Adrenal gland (tissue), 12 donors: ENCODE measurements around the gene FOXJ3. TPM values are rescaled to one million over a fixed set of nuclear protein-coding genes. Genes with fewer than 3 reads are reported as not detected.

Source experiments
- DNase-seq, 7 donors: peaks; one replicate each; pipeline ENCODE4 v3.0.0-alpha.2; 2019 to 2020
- H3K27ac ChIP-seq, 5 donors: fragments of 200-600 bp; sonication (generic) in 4 of 5; 1 replicate in 3 of 5; 2 replicates in 2 of 5; pipeline versions ENCODE4 v1.5.1 to v1.8.0; 2016 to 2020; ENCODE audit warnings: mild to moderate bottlenecking in 1 of 5
- H3K27me3 ChIP-seq: fragments of 200-600 bp; 2 replicates; pipeline ENCODE4 v1.8.0; 2021
- H3K36me3 ChIP-seq, 2 donors: fragments of 200-600 bp; replicated peaks in 1 of 2; 1 replicate in 1 of 2; 2 replicates in 1 of 2; pipeline versions ENCODE4 v1.5.1 to v1.8.0; 2018 to 2022
- H3K4me1 ChIP-seq, 2 donors: fragments of 200-600 bp; replicated peaks in 1 of 2; 1 replicate in 1 of 2; 2 replicates in 1 of 2; pipeline versions ENCODE4 v1.5.1 to v1.8.0; 2018 to 2021
- H3K4me3 ChIP-seq, 4 donors: fragments of 200-600 bp; sonication (generic) in 3 of 4; one replicate each; pipeline ENCODE4 v1.5.1; 2016 to 2018
- H3K9me3 ChIP-seq, 3 donors: fragments of 200-600 bp; sonication (generic) in 1 of 3; replicated peaks in 1 of 3; 1 replicate in 2 of 3; 2 replicates in 1 of 3; pipeline versions ENCODE4 v1.5.1 to v1.8.0; 2016 to 2021
- CTCF ChIP-seq, 6 experiments: fragments of 450-650 bp in 4 of 6; fragments of 200-600 bp in 2 of 6; sonication (generic) in 1 of 6; IDR thresholded peaks; 1 replicate in 5 of 6; 2 replicates in 1 of 6; pipeline versions ENCODE4 v1.5.1 to v1.8.0; 2016 to 2021; ENCODE audit warnings: antibody characterized with exemption in 6 of 6, mild to moderate bottlenecking in 2 of 6, moderate library complexity in 1 of 6
- POLR2A ChIP-seq, 2 donors: fragments of 450-650 bp; IDR thresholded peaks; one replicate each; pipeline ENCODE4 v1.6.1; 2017; ENCODE audit warnings: antibody characterized with exemption in 2 of 2, mild to moderate bottlenecking in 2 of 2, moderate library complexity in 1 of 2
- WGBS, 4 donors: extraction: QIAGEN DNeasy Blood & Tissue Kit in 2 of 4; methylation state at CpG; one replicate each; pipeline versions ENCODE4 v1.1.5 to v1.1.7; 2013 to 2017; 5-methylcytosine and 5-hydroxymethylcytosine counted together
- intact Hi-C, 2 donors: fragments of 100-400 bp; cut with DNase I; formaldehyde crosslinking; loops; one replicate each; pipeline versions ENCODE4 v1.14.1 to v1.15.0; 2022 to 2023
- polyA plus RNA-seq, 3 donors: library from polyadenylated mRNA; stranded (reverse); fragments of 200-250 nt in 2 of 3; fragments of 350-450 nt in 1 of 3; fragmentation: Illumina TruSeq in 1 of 3; extraction: RNeasy Lipid Tissue Mini Kit (QIAGEN cat#74804) in 1 of 3; gene quantifications; one replicate each; pipeline ENCODE4 v1.2.3, GENCODE V29; 2013 to 2014
- total RNA-seq, 9 donors: library from RNA; depleted of rRNA in 4 of 9; stranded (reverse); fragments of >200 nt in 4 of 9; fragments of 120-200 nt in 1 of 9; fragmentation: NEBNext Ultra II Directional in 1 of 9; extraction: Animal tissue kit (Norgen Biotek cat#: 25700) in 1 of 9; gene quantifications; one replicate each; pipeline versions ENCODE4 v1.1.0 to v1.2.4, GENCODE V29; 2013 to 2023
- donor health status: healthy with polysubstance abuse.
- donor health status: Bipolar disorder and iron deficiency.
- donor health status: DM: yes; HTN: yes; CAD: no.
- donor health status: DM: no; HTN: no; CAD: no.
- donor health status: DM: no; HTN: no; CAD: no.
- donor health status: DM: yes; HTN: yes; CAD: no.

The FOXJ3 gene
- total and polyA plus RNA-seq, 12 donors, result 8.4 to 58.5 (median 33.4) TPM

DNA sequence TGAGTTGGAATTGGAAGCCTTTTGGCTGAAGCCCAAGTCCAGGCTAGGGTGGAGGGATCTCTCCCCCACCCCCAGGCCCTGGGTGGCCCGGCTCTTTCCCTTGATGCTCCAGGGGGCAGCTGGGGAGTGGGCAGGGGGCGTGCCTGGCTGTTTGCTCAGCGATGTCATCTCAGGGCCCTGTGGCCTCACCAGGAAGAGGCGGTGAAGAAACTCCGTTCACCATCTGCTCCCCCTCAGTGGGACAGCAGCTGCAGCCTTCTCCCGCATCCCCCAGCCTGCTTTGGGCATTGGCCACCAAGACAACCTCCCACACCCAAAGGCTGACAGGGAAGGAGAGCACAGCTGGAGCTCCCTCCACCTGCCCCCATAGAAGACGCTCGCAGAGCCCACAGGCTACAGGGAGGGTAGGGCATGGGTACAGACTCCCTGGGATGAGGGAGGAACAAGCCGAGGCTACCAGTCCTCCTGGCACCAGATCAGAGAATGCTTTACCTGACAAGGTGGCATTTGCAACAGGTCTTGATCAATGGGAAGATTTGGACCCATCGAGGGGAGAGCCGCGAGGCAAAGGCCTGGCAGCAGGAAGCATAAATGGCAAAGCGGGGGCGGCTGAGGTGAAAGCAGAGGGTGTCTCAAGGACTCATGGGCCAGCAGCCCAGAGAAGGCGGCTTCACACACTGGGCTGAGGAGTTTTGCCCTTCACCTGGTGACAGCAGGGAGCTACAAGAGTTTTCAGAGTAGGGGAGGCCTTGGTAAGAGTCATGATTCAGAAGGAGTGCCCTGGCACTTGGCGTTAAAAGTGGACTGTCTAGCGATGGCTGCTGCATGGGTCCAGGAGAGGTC is 164.0 kb downstream of the FOXJ3 start:
- DNase-seq, result peak in 5 of 7 donors; percentile 37 to 77 (median 59)
- Histone ChIP-seq H3K36me3 (no peaks in the 10 kb centered on the region), H3K27ac (peak overlapping the region in 3 of 5 donors; percentile 67 to 79 (median 78)), H3K4me3 (no peak overlapping the region), H3K27me3 (no peaks in the 10 kb centered on the region), H3K4me1 (peaks cover 21 to 29% of the 10 kb centered on the region in 2 donors), H3K9me3 (no peaks in the 10 kb centered on the region)
- TF ChIP-seq CTCF (IDR thresholded peaks at IDR 0.05), result no peak
- TF ChIP-seq POLR2A (IDR thresholded peaks at IDR 0.05), result no peak
- WGBS, 4 donors, result 29 to 63% (median 58%) methylated on average over 12 to 17 of the region's 17 CpGs
- intact Hi-C loops, result loop anchor here (10.0 kb wide), 2 partner anchors 164 to 294 kb away; partner anchors contain the start of genes CCDC30 (in 1 of the 2) and FOXJ3 (in 1 of the 2)

DNA sequence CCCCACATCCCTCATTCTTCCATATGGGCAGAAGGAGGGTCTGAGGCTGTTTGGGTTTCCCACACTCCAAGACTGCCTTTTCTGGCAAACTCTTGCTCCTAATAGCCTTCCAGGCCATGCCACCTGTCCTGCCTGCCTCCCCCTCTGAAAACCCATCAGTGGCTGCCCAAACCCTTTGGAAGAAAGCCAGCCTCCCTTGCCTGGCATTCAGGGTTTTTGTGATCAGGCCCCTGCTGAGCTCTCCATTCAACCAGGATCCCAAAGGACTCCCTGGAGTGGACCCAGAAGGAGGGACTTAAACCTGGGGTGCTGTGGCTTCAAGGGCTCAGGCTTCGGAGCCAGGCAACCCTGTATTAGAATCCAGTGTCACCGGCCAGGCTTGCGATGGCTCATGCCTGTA is 166.3 kb downstream of the FOXJ3 start:
- no peak overlapping the region for H3K27ac ChIP-seq
- 93 to 95% methylated on average over 3 of the region's 3 CpGs; no CpG with 5 or more reads in 2 of the 4 donors for WGBS, 4 donors
- no peak for DNase-seq
- H3K4me1 ChIP-seq, result peaks cover 21 to 32% of the 10 kb centered on the region in 2 donors
- no peak overlapping the region for H3K4me3 ChIP-seq
- no peaks in the 10 kb centered on the region for H3K36me3 ChIP-seq
- no peaks in the 10 kb centered on the region for H3K9me3 ChIP-seq
- H3K27me3 ChIP-seq, result no peaks in the 10 kb centered on the region
- intact Hi-C loops, result no loop called here
- no peak for TF ChIP-seq POLR2A (IDR thresholded peaks at IDR 0.05)
- no peak for TF ChIP-seq CTCF (IDR thresholded peaks at IDR 0.05)

DNA sequence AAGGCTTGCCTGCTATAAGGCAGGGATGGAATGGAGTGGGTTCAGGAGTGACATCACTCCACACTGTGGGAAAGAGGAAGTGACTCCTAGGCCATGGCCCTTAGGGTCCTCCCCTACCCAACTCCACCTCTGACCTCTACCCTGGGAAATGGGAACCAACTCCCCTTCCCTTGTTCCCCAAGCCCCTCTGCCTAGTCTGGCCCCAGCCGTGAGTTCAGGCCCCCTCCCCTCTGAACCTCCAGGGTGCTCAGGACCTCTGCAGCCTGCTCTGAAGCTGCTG is 166.7 kb downstream of the FOXJ3 start:
- 68 to 85% (median 71%) methylated on average over 1 of the region's 1 CpG; no CpG with 5 or more reads in 1 of the 4 donors for WGBS, 4 donors
- H3K9me3 ChIP-seq, result no peaks in the 10 kb centered on the region
- no peaks in the 10 kb centered on the region for H3K36me3 ChIP-seq
- TF ChIP-seq POLR2A (IDR thresholded peaks at IDR 0.05) (no peak), CTCF (IDR thresholded peaks at IDR 0.05) (no peak)
- DNase-seq, result no peak
- H3K4me3 ChIP-seq, result no peak overlapping the region
- no peaks in the 10 kb centered on the region for H3K27me3 ChIP-seq
- H3K27ac ChIP-seq, result no peak overlapping the region
- intact Hi-C loops, result no loop called here
- peaks cover 21 to 28% of the 10 kb centered on the region in 2 donors for H3K4me1 ChIP-seq

DNA sequence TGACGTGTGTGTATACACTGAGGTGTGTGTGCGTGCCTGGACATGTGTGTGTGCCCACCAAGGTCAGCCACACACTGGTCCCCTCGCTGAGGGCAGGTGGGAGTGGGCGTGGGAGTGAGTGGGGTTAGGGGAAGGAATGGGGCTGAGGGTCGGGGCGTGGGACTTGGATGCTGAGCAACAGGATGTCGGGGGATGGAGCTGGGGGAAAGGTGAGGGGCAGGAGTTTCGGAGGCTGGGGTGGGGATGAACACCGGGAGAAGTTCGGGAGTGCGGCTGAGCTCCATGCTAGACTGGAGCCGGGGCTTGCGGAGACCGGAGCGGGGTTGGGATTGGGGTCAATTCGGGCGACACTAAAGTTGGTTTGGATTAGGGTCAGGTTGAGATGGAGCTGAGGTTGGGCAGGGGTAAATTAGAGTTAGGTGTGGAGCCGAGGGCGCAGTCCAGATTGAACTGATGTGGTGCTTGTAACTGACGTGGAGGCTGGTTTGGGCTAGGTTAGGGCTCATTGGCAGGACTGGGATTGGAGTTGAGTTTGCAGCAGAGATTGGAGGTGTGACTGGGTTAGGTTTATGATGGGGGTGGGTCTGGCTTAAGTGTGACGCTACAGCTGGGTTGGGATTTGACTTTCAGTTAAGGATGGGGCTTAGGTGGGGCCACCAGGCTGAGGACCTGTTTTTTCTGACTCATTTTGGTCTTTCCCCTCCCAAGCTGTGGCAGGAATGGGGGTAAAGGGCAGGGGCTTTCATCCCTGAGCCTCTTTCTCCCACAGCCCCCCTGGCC is 167.2 kb downstream of the FOXJ3 start:
- no peaks in the 10 kb centered on the region for H3K9me3 ChIP-seq
- H3K27me3 ChIP-seq, result no peaks in the 10 kb centered on the region
- H3K36me3 ChIP-seq, result no peaks in the 10 kb centered on the region
- no peak overlapping the region for H3K4me3 ChIP-seq
- H3K27ac ChIP-seq, result no peak overlapping the region
- TF ChIP-seq CTCF (IDR thresholded peaks at IDR 0.05), result no peak
- TF ChIP-seq POLR2A (IDR thresholded peaks at IDR 0.05), result no peak
- H3K4me1 ChIP-seq, result peaks cover 17 to 23% of the 10 kb centered on the region in 2 donors
- 82 to 89% (median 86%) methylated on average over 21 of the region's 21 CpGs for WGBS, 4 donors
- intact Hi-C loops, result no loop called here
- DNase-seq, result no peak
